Measurements from ENCODE around the gene IRF9.

The IRF9 gene

DNA sequence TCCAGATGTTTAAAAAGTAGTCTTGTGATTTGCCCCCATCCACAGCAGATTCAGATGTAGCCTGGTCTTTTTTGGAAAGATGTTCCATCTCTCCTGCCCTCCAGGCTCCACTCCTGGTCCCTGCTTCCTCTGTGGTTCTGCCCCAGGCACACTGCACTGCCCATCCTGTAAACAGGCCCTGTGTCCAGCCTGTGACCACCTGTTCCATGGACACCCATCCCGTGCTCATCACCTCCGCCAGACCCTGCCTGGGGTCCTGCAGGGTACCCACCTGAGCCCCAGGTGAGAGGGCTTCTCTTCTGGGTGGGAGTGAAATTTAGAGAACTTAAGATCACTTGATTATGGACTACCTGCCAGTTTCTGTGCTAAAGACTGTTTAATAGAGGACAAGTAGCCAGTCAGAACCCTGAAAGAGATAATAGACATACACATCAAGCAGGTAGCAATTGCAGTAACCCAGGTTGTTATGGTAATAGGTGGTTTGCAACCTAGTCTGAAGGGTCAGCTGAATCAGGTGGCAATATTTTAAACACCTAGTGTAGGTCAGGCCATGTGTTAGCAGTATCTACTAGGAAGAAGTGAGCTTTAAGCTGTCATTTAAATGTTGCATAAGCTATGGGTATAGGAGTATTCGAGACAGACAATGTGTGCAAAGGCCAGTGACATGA, 11.6 kb upstream of the IRF9 start:
- no peak for DNase-seq

DNA sequence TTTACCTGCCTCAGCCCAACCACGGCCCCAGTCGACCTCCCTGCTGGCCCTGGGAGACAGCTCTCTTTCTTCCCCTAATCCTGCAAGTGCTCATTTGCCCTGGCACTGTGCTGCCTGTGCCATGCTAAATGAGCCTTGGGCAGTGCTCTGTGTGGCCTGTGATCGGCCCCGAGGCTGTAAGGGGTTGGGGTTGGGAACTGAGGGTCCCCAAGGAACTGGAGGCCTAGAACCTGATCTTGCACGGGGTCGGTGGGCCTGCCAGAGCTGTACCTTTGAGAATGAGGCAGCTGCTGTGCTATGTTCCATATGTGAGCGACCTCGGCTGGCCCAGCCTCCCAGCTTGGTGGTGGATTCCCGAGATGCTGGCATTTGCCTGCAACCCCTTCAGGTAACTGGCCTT, 11.0 kb upstream of the IRF9 start:
- no peak for DNase-seq

DNA sequence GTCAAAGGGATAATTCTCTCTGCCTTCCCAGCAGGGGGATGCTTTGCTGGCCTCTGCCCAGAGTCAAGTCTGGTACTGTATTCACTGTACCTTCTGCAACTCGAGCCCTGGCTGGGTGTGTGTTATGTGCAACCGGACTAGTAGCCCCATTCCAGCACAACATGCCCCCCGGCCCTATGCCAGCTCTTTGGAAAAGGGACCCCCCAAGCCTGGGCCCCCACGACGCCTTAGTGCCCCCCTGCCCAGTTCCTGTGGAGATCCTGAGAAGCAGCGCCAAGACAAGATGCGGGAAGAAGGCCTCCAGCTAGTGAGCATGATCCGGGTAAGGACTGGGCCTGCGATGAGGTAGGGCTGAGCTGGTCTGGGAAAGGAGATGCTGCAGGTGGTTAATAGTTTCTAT, 10.5 kb upstream of the IRF9 start:
- DNase-seq: no peak

DNA sequence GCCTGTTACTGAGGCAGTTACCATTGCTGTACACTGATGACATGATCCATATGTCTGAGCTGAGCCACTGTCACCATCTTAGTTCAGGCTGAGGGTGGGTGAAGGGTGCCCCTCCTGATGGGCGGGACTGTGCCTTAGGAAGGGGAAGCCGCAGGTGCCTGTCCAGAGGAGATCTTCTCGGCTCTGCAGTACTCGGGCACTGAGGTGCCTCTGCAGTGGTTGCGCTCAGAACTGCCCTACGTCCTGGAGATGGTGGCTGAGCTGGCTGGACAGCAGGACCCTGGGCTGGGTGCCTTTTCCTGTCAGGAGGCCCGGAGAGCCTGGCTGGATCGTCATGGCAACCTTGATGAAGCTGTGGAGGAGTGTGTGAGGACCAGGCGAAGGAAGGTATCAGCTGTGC, 10.1 kb upstream of the IRF9 start:
- no peak for DNase-seq

DNA sequence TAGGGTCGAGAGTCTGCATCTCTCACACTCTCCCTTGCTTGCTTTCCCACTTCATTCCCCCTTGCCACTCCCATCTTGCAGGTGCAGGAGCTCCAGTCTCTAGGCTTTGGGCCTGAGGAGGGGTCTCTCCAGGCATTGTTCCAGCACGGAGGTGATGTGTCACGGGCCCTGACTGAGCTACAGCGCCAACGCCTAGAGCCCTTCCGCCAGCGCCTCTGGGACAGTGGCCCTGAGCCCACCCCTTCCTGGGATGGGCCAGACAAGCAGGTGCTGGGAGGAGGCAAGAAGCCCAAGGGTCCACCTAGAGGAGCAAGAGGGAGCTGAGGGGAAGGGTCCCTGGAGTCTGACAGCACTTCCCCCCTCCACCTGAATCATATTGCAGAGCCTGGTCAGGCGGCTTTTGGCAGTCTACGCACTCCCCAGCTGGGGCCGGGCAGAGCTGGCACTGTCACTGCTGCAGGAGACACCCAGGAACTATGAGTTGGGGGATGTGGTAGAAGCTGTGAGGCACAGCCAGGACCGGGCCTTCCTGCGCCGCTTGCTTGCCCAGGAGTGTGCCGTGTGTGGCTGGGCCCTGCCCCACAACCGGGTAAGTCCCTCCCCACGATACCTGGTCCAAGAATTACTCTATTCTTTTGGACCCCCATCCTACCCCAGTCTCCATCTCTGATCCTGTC, 9.5 kb upstream of the IRF9 start:
- DNase-seq: no peak

DNA sequence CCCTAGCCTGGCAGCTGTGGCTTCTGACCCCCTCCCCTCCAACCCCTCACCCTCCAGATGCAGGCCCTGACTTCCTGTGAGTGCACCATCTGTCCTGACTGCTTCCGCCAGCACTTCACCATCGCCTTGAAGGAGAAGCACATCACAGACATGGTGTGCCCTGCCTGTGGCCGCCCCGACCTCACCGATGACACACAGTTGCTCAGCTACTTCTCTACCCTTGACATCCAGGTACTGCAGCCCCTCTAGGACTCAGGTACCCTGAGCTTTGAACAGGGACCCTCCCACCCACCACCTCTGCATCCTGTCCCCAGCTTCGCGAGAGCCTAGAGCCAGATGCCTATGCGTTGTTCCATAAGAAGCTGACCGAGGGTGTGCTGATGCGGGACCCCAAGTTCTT, 6.0 kb upstream of the IRF9 start:
- no peak for DNase-seq

DNA sequence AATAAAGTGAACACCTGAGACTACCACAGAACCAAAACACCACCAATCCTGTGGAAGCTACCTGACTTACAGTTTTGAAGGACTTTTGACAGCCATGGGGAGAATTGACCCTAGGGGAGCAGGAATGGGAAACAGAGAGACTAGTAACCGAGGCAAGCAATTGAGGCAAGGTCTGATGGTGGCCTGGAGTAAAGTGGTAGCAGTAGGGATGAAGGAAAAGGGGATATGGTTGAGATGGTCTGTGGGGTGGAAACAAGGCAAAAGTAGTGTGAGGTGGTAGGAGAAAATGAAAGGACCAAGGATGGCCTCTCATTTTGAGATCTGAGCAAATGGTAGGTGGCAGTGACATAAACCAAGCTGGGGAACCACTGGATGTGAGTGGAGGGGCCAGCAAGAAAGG, 4.2 kb upstream of the IRF9 start:
- no peak for DNase-seq

DNA sequence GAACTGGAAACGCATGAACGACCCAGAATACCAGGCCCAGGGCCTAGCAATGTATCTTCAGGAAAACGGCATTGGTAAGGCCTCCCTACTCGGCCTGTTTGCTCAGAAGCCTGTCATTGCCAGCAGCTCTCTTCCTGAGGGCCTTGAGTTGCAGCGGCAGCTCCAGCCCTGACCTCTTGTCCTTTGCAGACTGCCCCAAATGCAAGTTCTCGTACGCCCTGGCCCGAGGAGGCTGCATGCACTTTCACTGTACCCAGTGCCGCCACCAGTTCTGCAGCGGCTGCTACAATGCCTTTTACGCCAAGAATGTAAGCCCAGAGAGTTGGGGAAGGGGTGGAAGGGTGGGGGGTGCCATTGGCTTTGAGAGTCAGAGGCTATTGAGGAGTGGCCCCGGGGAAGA, 3.7 kb upstream of the IRF9 start:
- no peak for DNase-seq

DNA sequence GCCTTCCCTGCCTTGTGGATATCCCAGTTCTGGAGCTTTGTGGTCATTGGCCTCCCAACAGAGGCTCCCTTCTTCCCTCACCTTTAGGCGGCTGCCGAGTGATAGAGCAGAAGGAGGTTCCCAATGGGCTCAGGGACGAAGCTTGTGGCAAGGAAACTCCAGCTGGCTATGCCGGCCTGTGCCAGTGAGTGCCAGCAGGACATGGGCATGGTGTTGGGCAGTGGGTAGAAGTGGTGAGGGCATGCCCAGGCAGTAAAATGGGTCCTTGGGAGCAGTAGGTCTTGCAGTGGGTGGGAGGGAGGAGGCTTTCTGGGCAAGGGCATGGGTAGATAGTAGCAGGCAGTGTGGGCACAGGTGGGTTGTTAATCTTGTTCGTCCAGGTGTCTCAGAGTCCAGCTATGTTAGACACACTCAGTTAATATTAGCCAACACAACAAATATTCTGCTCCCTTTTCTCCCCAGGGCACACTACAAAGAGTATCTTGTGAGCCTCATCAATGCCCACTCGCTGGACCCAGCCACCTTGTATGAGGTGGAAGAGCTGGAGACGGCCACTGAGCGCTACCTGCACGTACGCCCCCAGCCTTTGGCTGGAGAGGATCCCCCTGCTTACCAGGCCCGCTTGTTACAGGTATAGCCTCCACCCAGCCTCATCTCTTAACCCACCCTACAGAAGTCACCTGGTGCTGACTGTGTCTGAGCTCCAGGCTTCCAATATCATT, 1.1 kb upstream of the IRF9 start:
- DNase-seq: no peak

DNA sequence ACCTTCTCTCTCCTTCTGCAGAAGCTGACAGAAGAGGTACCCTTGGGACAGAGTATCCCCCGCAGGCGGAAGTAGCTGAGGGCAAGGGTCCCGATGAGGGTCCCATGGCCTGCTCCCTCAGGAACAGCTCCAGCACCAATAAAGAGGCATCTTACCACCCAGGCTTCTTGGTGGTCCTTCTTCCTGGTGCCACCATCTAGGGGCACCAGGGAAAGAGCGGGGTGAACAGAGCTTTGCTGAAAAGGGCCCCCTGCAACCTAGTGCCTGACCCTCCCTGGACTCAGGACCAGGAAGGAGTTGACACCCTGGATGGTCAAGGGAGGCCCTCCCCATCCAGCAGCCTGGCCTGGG, 591 bp upstream of the IRF9 start:
- DNase-seq: no peak

DNA sequence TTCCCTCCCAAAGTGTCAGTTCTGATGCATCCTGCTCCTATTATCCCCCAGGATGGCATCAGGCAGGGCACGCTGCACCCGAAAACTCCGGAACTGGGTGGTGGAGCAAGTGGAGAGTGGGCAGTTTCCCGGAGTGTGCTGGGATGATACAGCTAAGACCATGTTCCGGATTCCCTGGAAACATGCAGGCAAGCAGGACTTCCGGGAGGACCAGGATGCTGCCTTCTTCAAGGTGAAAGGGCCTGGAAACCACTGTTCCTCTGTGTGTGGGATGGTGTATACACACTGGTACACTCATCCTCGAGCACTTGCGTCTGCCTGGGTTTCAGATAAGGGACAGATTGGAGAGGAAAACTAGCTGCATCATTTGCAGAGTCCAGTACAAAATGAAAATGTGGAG, 1.0 kb downstream of the IRF9 start:
- no peak for DNase-seq

DNA sequence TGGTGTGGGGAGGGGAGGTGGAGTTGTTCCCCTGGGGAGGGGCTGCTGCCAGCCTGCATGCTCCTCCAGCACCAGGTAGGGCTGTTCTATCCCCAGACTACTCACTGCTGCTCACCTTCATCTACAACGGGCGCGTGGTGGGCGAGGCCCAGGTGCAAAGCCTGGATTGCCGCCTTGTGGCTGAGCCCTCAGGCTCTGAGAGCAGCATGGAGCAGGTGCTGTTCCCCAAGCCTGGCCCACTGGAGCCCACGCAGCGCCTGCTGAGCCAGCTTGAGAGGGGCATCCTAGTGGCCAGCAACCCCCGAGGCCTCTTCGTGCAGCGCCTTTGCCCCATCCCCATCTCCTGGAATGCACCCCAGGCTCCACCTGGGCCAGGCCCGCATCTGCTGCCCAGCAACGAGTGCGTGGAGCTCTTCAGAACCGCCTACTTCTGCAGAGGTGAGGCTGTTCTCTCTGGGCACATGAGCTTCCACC, 3.5 kb downstream of the IRF9 start:
- DNase-seq: no peak

DNA sequence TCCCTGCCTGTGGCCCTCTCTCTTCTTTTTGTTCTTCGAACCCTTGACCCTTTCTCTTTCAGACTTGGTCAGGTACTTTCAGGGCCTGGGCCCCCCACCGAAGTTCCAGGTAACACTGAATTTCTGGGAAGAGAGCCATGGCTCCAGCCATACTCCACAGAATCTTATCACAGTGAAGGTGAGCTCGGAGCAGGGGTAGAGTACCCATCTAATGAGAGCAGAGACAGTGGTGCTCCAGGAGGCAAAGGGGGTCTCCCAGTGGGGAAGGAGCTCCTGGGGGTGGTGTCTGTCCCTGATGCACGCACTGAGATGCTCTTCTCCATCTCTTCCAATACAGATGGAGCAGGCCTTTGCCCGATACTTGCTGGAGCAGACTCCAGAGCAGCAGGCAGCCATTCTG, 4.7 kb downstream of the IRF9 start:
- DNase-seq: no peak

DNA sequence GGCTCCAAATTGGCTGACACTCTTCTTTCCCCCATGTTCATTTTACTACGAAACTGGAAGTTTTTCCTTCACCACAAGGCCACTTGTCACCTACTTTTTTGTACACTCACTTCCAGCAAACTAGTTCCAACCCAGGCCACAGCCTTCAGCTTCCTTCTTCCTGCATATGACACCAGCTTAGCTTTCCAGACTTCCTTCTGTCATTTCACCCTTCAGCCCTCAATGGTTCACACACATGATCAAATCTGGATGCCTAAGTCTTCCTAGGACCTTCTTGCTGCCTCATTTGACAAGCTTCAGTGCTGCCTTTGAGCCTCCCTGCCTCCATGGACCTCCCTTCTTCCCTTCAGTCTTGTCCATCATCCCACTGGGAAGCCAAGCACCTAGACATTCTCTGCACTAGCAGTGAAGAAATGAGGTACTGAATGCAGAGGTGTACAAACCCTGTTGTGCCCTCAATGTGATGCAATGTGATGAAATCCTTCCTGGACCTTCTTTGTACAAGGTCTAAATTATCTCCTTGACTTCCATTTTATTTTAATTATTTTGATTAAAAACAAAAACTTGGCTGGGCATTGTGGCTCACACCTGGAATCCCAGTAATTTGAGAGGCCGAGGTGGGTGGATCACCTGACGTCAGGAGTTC, 6.5 kb downstream of the IRF9 start:
- DNase-seq: no peak

DNA sequence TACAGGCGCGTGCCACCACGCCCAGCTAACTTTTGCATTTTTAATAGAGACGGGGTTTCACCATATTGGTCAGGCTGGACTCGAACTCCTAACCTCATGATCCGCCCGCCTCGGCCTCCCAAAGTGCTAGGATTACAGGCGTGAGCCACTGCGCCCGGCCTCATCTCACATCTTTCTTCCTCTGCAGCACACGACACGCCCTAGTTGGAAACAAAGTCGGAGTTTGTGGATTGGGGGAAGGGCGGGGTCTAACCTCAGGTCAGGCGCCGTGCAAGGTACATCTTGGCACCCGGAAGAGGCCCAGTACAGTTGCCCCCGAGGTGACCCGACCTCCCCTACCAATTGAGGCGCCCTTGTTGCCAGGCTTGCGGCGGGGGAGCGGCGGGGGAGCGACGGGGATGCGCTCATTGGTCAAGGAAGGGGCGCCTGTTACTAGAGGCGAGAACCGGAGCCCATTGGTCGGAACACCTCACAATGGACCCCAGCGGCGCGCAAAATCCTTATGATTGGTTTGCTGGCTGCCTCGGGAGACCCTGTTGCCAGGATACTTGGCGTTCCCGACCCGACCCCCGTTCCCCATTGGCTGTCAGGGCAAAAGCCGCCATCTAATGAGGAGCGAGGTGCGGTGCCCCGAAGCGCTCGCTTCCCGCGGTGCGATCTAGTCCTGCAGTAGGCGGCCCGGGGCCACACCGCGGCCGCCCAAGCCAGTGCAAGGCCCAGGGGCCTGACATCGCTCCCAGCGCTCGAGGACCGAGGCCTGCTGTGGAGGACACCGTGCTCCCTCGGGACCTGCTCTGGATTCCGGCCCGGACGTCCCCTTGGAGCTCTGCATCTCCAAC, 10.6 kb downstream of the IRF9 start, which contains the start of gene REC8:
REC8 (plus strand) TSS at position 659 of the 839 bp plus-strand sequence. CDS start 473 bp downstream, outside the sequence.
- peak; percentile 86 for DNase-seq

DNA sequence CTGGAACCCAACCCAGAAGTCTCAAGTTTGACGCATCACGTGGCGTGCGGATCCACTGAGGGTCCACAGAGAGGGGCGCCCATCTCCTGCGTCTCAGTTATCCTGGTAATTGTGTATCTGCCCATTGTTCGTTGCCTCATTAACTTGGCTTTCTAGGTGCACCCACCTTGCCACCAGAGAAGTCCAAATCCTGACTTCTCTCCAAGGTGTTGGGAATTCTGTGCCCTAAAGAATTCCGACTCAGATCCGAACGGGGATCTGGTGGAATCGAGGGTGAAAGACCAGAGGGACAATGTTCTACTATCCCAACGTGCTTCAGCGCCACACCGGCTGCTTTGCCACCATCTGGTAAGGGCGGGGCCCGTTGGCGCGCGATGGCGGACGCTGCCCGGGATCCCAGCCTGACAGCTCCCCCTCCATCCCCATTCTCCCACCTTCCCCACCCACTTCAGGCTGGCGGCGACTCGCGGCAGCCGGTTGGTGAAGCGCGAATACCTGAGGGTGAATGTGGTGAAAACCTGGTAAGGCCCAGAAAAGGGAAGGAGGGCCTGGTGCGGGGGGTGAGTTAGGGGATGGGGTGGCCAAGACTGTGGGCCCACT, 11.3 kb downstream of the IRF9 start:
- DNase-seq: no peak

DNA sequence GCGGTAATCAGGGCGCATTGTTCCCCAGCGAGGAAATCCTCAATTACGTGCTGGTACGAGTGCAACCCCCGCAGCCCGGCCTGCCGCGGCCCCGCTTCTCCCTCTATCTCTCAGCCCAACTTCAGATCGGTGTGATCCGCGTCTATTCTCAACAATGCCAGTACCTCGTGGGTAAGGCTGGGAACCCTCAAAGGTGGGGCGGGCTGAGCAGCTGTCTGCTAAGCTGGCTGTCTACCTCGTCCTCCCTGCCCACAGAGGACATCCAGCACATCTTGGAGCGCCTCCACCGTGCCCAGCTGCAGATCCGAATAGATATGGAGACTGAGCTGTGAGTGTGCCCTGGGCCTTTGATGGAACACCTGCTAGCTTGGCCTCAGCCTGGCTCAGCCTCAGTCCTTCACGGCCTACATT, 11.8 kb downstream of the IRF9 start:
- no peak for DNase-seq

DNA sequence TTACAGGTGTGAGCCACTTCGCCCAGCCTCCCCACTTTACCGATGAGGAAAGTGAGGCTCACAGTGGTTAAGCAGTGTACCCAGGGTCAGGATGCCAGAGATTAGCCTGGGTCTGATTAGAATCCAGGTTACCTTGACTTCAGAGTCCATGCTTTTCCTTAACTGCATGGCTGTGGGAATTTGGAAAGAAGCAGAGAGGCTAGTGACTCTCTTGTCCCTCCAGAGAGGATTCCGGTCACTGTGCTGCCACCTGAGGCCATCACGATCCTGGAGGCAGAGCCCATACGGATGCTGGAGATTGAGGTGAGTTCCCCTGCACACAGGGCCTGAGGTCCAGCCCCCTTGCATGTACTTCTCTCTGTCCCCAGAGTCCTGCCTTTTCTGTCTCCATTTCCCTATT, 15.5 kb downstream of the IRF9 start:
- DNase-seq: no peak

DNA sequence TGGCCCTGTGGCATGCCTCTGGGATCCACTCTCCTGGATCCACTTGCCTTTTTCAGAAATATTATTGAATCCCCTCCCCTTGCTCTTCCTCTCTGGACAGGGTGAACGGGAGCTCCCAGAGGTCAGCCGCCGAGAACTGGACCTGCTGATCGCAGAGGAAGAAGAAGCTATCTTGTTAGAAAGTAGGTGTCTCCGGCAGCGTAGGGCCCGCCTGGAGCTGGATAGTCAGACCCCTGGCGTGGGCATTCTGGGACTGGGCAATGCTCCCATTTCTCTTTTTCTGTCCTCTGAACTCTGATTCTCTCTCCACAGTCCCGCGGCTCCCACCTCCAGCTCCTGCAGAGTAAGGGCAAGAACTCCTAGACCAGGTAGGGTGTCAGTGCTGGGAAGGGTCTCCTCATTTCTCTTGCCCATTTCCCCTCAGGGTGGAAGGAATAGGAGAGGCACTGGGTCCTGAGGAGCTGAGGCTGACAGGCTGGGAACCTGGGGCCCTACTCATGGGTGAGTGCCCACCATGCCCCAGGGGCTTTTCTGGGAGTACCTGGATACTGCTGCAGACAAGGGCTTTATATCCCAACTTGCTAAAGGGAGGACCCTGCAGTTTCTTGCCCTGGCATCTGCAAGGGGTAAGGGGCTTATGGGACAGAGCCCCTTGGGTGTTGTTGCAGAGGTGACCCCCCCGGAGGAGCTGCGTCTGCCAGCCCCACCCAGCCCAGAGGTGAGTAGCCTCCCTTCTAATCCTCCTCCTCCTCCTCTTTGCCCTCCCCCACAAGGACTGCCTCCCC, 16.2 kb downstream of the IRF9 start:
- no peak for DNase-seq

DNA sequence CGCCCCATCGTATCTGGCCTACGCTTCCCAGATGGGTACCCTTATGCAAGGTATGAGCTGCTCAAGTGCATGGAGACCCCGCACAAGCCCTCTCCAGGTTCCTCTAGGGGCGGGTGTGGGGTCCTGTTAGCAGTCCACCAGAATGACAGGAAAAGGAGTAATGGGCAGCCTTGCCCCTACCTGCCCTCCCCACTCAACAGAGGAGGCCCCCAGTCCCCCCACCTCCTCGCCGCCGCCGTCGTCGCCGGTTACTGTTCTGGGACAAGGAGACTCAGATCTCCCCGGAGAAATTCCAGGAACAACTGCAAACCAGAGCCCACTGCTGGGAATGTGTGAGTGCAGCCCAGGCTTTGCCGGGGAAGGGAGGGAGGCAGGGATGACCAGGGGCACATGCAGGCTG, 16.8 kb downstream of the IRF9 start:
- DNase-seq: no peak

DNA sequence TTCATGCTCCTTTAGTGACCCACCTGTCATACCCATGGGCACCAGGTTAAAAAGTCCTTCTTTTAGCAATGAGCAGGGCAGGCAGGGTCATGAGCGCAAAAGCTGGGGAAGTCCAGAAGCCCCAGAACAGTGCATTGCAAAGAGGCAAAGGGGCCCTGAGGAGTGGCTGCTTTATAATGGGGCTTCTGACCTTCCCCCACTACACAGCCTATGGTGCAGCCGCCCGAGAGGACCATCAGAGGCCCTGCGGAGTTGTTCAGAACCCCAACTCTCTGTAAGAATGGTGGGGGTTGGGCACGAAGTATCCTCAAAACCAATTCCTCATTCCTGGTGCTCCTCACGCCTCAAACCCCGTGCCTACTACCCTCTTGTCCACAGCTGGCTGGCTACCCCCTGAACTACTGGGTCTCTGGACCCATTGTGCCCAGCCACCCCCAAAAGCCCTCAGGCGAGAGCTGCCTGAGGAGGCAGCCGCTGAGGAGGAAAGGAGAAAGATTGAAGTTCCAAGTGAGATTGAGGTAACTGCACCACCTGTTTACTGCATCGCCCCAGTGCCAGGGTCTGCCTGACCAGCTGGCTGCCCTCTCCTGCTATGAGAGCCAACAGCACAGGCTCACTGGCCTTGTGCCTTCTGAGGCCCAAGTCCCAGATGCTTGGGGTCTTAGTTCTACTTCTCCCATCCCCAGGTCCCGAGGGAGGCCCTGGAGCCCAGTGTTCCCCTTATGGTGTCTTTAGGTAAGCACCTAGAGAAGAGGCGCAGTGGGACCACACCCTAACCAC, 17.5 kb downstream of the IRF9 start:
- no peak for DNase-seq
